ENCODE data around the gene CREG2.
"Not testable (repeated sequence)": the region's sequence is repeated elsewhere in the genome, so short reads cannot be mapped to it uniquely, and the experiment has no call there.

CREG2 gene

DNA sequence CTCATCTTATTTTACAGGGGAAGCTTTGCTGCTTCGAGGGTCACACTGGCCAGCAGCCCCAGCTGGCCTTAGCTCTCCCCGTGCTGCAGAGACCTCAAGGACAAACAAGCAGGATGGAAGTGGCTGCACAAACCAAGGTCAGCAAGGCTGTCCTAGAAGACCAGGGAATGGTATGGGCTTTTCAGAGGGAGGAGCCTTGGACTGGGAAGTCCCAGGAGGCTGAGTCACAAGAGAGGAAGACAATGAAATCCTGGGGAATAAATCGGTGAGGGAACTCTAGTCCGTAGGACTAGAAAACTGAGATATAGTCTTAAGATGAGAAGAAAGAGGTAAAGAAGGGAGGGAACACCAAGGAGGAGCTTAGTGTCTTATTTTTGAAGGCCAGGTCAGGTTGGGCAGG, 15.7 kb downstream of the CREG2 start:
- DNase-seq = no peak

DNA sequence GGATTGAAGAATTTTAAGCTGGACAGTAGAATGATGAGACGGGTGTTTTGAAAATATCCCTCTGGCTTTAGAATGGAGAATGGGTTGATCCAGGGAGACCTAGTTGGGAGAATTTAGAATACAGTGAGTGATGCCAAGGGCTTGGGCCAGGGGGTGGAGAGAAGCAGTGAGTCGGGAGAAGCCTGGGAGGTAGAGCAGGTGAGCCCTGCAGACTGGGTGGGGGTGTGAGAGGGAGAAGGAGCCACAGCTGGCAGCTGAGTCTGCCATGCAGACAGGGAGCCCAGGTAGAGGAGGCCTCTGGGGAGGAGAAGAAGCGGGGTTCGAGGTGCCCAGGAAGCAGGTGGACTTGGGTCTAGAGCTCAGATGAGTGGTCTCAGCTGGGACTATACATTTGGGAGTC, 18.2 kb downstream of the CREG2 start:
- DNase-seq = no peak

DNA sequence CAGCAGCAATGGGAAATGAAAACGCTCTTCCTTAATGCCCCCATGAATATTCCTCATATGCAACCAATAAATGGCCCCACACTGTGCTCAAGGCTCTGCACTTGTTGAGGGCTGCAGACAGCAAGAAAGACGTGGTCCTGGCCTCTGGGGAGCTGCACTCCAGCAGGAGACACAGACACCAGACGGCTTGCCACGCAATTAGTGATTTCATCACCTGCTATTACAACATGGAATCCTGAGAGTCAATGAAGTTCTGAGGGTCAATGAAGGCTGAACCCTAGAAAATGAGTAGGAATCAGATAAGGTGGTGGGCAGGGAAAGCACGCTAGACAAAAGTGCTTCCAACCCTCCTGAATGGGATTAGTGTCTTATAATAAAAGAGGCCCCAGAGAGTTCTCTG, 18.9 kb downstream of the CREG2 start:
- no peak for DNase-seq

GRCh38 chr2:101367508-101367907, 19.8 kb downstream of the CREG2 start:
- no peak for DNase-seq

DNA sequence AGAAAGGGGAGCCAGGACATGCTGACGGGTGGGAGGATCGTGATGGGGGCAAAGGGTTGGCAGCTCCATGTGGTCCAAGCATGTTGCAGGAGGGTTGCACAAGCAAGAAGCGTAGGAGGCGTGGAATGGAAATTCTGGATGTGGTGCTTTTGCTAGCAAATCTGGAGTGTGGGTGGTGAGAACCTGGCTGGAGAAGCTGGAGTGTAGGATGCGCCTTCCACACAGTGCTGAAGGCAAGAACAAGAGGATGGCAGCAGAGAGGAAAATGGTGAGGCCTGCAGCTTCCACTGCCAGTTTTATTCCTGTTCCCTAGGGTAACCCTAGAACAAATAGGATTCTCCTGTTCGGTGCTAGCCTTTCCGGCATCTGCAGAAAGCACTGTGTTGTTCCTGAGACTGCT, 22.4 kb downstream of the CREG2 start:
- no peak for DNase-seq

- DNase-seq = no peak
These were observed 24.5 kb downstream of the CREG2 start for GRCh38 chr2:101362777-101363176.

DNA sequence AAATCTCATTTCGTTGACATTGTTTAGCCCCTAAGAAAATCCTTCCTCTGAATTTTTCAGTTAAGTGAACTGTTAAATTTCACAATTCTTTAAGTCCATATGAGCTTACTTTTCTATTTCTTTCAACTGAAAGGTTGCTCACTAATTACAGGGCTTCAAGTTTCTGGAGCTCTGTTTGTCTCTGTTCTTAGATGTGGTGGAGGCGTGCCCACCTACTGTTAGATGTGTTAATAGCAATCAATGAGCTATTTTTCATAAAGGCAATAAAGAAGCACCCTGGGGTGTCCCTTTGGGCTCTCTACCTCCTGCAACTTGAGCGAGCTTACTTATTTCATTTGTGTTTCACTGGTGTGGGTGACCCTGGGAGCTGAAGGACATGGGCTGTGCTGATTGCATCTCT, 25.0 kb downstream of the CREG2 start:
- DNase-seq = no peak

- no peak for DNase-seq
These were observed 25.8 kb downstream of the CREG2 start for GRCh38 chr2:101361522-101361921.

DNA sequence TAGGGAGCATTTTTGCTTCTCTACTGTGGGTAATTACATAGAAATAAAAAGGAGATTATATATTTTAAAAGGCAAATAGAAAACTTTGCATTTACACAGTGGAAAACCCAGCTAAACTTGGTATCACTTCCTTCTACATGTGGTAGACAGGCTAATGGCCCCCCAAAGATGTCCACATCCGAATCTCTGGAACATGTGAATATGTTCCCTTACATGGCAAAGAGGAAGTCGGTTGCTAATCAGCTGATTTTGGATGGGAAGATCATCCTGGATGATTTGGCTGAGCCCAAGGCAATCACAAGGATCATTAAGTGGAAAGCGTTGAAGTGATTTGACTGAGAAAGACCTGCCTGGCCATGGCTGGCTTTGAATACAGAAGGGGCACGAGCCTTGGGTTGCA, 26.2 kb downstream of the CREG2 start:
- no peak for DNase-seq

DNA sequence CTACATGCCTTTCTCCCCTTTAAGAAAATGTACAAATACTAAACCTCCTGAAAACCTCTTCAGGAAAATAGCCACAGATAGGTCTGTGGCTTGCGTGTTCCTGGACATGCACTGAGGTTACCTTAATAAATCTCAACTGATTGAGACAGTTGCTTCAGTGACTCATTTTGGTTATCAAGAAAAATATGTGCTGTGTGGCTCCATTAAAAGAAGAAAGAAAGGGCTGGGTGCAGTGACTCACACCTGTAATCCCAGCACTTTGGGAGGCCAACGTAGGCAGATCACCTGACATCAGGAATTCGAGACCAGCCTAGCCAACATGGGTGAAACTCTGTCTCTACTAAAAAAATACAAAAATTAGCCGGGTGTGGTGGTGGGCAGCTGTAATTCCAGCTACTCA, 27.1 kb downstream of the CREG2 start:
- DNase-seq = peak; percentile 50

DNA sequence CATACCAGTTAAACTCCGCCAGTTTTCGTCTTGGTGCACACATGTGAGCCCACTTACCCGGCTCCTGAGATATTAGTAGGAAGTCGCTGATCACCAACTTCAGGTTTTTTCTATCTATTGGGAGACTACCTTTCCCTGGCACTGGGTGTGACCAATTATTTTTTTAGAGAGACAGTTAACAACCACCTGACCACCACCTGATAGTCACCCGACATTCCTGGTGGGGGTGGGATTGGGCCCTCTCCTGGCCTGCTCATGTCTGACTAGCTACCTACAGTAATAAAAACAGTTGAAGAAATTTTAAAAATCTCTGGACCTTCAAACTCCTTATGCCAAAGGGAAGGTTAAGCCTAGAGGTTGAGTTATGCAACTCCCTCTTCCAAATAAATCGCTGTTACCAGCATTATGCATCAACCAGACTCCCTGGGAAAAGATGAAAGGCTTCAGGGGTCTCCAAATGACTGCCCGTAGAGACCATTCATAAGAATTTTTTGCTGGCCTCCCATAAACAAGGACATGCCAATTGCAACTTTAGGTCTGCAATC, 27.8 kb downstream of the CREG2 start:
- no peak for DNase-seq

GRCh38 chr2:101357376-101357775, 29.9 kb downstream of the CREG2 start:
- DNase-seq = peak; percentile 49

- peak; percentile 47 for DNase-seq
These were observed 30.8 kb downstream of the CREG2 start for GRCh38 chr2:101356521-101356920.

DNA sequence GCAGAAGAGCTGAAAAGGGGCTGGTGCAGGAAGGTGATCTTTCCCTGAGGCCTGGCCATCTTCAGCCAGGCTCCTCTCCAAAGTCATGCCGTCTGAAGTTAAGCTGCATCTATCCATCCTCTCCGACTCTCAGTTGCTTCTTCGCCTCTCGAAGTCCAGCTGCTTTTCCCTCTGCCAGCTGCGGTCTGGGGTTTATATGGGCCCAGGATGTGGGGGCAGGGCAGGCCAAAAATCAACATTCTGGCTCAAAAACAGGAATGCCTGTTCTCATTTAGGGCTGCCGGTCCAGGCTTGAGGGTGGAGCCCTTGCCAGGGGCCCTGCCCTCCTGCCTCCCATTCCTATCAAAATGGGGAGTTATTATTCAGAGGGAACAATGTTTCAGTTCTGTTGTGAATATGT, 31.2 kb downstream of the CREG2 start:
- no peak for DNase-seq

GRCh38 chr2:101355401-101356054, 31.8 kb downstream of the CREG2 start:
- no peak for DNase-seq

DNA sequence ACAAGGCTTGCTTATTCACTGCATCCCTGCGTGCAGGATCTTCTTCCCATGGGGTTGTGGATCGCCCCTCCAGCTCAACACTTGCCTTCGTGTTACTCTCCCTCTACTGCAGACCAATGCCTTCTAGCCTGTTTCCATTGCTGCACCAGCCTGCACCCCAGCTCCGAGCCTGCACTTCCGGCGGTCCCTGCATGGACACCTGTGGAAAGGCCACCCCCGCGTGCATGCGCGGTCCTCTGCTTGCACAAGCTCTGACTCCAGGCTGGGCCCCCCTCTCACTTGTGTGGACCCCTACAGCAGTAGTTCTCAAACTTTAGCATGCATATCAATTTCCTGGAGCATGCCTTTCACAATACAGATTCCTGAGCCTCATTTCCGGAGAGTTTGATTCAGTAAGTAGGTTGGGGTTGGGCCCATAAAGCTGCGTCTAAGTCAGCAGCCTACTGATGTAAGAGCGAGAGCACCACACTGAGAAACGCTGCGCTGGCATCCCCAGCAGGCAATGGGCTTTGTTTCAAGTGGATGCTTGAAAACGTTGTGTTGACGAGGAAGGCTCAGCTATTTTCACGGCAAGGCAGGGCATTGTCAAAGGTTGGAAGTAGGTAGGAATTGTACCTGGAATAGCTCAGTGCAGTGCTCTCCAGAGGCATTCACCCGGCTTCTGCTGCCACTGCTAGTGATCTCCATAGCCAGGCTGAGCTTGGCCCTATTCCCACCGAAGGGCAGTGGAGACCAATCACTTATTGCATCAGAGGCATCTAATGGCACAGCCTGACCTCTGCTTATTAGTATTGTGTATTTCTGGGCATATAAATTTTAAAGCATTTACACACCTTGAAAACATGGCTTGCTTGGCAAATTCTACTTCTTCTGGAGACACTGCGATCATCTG, 32.6 kb downstream of the CREG2 start:
- no peak for DNase-seq

DNA sequence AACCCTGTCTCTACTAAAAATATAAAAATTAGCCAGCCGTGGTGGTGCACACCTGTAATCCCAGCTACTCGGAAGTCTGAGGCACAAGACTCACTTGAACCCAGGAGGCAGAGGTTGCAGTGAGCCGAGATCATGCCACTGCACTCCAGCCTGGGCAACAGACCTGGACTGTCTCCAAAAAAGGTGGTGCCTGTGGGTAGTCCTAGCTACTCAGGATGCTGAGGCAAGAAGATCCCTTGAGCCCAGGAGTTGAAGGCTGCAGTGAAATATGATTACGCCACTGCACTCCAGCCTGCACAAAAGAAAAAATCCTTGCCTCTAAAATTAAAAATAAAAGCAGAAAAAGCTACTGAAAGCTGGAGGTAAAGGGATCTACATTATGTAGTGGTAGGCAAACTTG, 34.7 kb downstream of the CREG2 start:
- not testable (repeated sequence) for DNase-seq

DNA sequence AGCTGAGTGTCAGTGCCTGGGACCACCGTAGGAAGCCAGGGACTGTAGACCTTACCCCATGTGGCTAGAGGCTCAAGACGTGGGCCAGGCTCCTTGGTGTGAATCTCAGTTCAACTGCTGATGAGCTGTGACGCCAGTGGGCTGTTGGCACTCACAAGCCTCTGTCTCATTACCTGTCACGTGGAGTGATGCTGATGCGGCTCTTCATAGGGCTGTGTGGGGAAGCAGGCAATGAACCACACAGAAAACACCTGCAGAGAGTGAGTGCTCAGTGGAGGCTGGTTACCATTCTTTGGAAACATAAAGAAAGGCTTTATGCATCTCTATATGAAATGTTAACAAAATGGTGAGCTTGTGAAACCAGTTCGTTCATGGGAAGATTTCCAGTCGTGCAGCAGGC, 36.1 kb downstream of the CREG2 start:
- DNase-seq = no peak

DNA sequence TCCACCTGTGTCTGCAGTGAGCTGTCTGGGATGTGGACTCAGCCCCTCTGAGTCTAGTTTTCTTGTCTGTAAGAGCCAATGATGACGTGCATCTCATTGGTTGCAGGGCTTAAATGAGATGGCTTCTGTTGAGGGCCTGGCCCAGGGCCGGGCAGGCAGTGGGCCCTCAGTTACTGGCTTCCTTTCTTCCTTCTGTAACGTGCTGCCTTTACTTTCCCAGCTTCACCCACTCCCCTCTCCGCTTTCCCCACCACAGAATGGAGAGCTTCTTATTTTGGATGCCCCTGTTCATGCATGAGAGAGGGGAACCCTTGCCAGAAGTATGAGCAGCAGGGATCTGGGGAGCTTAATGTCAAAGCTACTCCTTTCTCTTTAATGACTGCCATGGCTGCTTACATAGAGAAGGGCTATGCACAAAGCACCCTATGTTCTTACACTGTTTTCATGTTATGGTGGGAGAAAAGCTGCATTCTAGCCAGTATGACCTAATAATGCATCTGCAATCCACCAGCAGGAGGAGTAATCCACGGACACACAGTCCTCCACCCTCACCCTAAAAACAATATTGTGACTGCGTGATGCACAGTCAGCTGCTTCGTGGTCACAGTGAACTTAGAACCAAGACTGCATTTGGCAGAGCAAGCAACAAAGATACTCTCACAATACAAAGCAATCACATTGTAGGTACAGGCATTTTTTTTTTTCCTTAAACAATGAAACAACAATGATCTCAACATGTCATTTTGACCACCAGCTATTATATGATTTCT, 37.2 kb downstream of the CREG2 start:
- peak; percentile 69 for DNase-seq

DNA sequence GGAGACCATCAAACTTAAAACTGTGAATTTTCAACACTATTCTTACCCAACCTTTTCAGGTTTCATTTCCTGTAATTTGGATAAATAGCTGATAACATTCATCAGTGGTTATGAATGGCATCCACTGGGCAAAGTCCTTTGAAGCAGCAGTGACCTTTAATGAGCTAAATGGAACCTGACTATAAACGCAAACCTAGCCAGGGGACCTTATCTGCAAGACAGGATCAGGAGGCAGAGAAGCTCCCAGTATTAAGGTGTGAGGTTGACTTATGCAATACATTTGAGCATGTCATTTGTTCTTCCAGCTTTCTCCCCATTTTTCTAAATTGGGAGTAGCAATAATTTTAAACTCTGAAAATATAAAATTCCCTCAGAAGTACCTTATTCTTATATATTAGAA, 38.4 kb downstream of the CREG2 start:
- no peak for DNase-seq

DNA sequence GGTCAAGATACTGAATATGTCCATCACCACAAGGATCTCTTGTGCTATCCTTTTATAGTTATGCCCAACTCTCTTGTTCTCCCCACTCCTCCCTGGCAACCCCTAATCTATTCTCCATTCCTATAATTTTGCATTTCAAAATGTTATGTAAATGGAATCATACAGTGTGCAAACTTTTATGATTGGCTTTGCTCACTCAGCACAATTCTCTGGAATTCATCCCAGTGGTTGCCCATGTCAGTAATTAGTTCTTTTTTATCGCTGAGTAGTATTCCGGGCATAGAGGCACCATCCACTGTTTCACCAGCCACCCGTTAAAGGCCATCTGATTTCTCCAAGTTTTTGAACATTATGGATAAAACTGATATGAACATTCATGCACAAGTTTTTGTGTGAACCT, 40.4 kb downstream of the CREG2 start:
- no peak for DNase-seq

DNA sequence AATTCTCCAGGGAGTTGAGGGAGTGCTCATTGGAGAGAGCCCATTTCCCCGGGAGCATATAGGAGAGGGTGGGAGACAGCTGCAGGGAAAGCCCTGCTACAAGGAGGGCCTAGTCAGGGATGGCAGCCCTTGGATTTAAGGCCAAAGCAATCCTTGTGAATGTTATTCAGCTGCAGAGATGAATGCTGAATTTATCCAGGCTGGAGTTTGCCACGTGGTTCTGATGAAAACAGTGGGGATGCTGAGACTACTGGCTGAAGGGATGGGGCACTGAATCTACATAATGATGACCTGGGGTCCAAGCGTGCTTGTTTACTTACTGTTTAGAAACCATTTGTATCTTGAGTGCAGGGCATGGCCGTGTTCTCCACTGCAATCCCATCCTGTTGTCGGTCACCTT, 43.2 kb downstream of the CREG2 start:
- DNase-seq = no peak

DNA sequence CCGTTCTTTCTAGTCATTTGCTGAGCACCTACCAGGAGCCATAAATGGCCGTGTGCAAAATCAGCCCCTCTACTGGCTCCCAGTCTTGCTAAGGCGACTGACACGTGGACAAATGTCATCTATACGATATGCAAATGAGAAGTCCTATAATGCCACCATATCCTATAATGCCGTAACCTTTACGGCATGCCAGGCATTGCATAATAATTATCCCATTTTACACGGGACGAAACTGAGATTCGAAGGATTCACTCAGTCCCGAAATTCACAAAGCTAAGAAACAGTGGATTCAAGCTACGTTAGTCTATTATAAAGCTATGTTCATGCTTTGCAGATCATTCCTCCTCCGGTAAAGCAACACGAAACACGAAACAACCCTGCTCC, 44.7 kb downstream of the CREG2 start:
- no peak for DNase-seq

Measured in HCEC 1CT (cell line).